Erythroblast (primary cell): ENCODE measurements around the gene IMMP2L.

Source experiments
- GATA1 ChIP-seq: IDR thresholded peaks from 2 replicates; pipeline ENCODE4 v1.6.1; 2011; ENCODE audit warnings: low read depth, mild to moderate bottlenecking, control low read depth, low read length, moderate library complexity
- POLR2A ChIP-seq: IDR thresholded peaks from 2 replicates; pipeline ENCODE4 v1.6.1; 2011; ENCODE audit warnings: mild to moderate bottlenecking, low read length

- TF ChIP-seq POLR2A, result no peak
- TF ChIP-seq GATA1, result no peak
Observed at GRCh38 chr7:110921595-110922151, 640.6 kb downstream of the IMMP2L start.
